ENCODE results near the gene FNTB. TPM values are rescaled to one million over a fixed set of nuclear protein-coding genes. Genes with fewer than 3 reads are reported as not detected.
A peak's percentile ranks its signal among the peaks of the same experiment; 100 is the strongest.

Gene FNTB
- total RNA-seq, 4 donors from 2014 or later: 34.0 to 48.6 (median 38.8) TPM

DNA sequence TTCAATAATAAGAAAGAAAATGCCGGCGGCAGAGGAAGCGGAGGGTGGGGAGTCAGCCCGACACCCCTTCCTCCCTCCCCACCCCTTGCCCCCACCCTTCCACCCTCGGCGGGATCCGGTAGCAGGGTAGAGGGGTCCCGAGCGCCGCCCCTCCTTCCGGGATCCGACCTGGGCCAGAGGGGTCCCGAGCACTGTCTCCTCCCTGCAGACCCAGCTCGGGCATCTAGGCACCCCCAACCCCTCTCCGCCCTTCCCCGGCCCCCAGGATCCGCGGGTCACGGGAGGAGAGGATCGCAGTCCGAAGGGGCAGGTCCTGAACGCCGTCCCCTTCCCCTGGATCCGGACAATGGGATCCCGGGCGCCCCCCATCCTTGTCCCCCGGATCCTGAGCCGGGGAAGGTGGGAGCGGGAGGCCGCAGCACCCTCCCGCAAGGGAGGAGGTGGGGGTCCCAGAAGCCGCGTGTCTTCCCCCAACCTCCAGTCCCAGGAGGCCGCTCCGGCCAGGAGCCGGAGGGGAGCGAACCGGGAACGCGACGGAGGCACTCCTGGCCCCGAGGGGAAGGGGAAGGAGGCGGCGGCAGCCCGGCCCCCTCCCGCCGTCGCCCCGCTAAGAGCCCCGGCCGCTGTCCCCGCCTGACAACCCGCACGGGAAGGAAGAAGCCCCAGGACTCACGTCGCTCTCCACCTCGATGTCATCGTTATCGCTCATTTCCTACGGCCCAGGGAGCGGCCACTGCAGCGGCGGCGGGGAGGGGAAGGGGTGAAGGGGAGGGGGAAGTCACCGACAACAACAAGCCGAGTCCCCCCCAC lies 115.1 kb downstream of the FNTB start:
- peak overlapping the region; percentile 83 for H3K4me3 ChIP-seq (ENCODE audit: low read depth, poor library complexity, severe bottlenecking)
- no peak for TF ChIP-seq CTCF (IDR thresholded peaks at IDR 0.05)
- TF ChIP-seq POLR2A (IDR thresholded peaks at IDR 0.05): no peak
- peak; percentile 29 to 88 for DNase-seq (ENCODE audit: low spot score in 2 of 2)
- 0 to 1% methylated on average over 21 to 39 of the region's 66 CpGs for WGBS, 2 donors
- intact Hi-C loops (cut with DNase I; ENCODE audit: low total_unique reads): no loop called here

GRCh38 chr14:65102441-65103149 lies 115.9 kb downstream of the FNTB start, which contains the start of gene MAX:
Gene MAX, minus strand, starts transcription at chr14:65102517. Its CDS starts 178 bp downstream, at chr14:65102339.
- WGBS, 2 donors: 0 to 1% methylated on average over 28 to 32 of the region's 61 CpGs
- intact Hi-C loops (cut with DNase I; ENCODE audit: low total_unique reads): no loop called here
- TF ChIP-seq POLR2A (IDR thresholded peaks at IDR 0.05) (peak in 1 of 2 donors; percentile 30), CTCF (IDR thresholded peaks at IDR 0.05) (no peak)
- DNase-seq (ENCODE audit: low spot score in 2 of 2): peak; percentile 99 to 100
- peak within 1 kb of the TSS; percentile 83 for H3K4me3 ChIP-seq (ENCODE audit: low read depth, poor library complexity, severe bottlenecking)

- DNase-seq (ENCODE audit: low spot score in 2 of 2): no peak
- TF ChIP-seq POLR2A (IDR thresholded peaks at IDR 0.05): no peak
- no peak for TF ChIP-seq CTCF (IDR thresholded peaks at IDR 0.05)
- 7 to 13% methylated on average over 14 to 22 of the region's 22 CpGs for WGBS, 2 donors
- peak overlapping the region; percentile 45 for H3K4me3 ChIP-seq (ENCODE audit: low read depth, poor library complexity, severe bottlenecking)
- intact Hi-C loops (cut with DNase I; ENCODE audit: low total_unique reads): no loop called here
Observed at GRCh38 chr14:65103150-65103760, 116.6 kb downstream of the FNTB start.

DNA sequence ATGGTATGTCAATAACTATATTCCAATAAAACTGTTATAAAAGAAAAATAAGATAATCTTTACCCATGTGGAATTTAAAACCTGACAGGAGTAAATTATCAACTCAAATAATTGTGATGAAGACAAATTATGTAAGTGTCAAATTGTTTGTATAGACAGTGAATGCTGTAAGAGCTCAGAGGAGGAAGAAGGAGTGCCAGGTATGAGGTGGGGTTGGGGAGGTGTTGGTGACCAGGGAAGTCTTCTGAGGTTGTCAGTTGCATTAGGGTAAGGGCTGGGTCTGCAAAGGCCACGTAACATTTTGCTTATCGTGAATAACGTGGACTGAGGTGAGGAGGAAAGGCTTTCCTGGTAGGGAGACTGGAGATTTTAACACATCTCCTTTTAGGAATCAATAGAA lies 118.1 kb downstream of the FNTB start:
- TF ChIP-seq POLR2A (IDR thresholded peaks at IDR 0.05) (no peak), CTCF (IDR thresholded peaks at IDR 0.05) (no peak)
- H3K4me3 ChIP-seq (ENCODE audit: low read depth, poor library complexity, severe bottlenecking): no peak overlapping the region
- DNase-seq (ENCODE audit: low spot score in 2 of 2): no peak
- 87 to 93% methylated on average over 3 of the region's 3 CpGs for WGBS, 2 donors
- intact Hi-C loops (cut with DNase I; ENCODE audit: low total_unique reads): no loop called here

DNA sequence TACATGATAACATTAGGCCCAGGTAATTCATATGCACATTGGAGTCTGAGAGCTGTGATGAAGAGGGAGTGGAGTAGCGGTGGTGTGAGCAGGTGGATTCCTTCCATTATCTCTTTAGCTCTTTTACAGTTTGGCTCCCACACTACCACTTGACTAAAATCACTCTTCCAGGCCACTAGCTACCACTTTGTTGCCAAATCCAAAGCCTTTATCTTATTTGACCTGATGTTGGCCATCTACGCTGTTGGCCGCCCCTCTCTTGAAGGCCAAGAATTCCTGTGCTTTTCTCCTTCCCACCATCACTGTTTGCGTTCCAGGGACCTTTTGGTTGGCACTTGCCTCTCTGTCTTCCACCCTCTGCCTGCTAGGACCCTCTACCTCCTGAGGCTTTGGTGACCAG lies 119.6 kb downstream of the FNTB start:
- no peak for TF ChIP-seq CTCF (IDR thresholded peaks at IDR 0.05)
- no peak for TF ChIP-seq POLR2A (IDR thresholded peaks at IDR 0.05)
- 94 to 99% methylated on average over 4 of the region's 4 CpGs for WGBS, 2 donors
- no peak for DNase-seq (ENCODE audit: low spot score in 2 of 2)
- intact Hi-C loops (cut with DNase I; ENCODE audit: low total_unique reads): no loop called here
- H3K4me3 ChIP-seq (ENCODE audit: low read depth, poor library complexity, severe bottlenecking): no peak overlapping the region

Measured in lower leg skin (tissue), 4 donors.